HG03575 (cell line): ENCODE data around the gene CIB1.

Experiments
- ATAC-seq: cut with Tn5 transposase; IDR thresholded peaks from one replicate; pipeline ENCODE4 v1.9.1; 2021; ENCODE audit not compliant: unreplicated experiment, insufficient number of reproducible peaks, low FRiP score; ENCODE audit errors: extremely low read depth

The CIB1 gene

GRCh38 chr15:90243943-90244639, 10.3 kb upstream of the CIB1 start:
- no peak for ATAC-seq

- no peak for ATAC-seq
These were observed 7.8 kb upstream of the CIB1 start for GRCh38 chr15:90241343-90242192.

GRCh38 chr15:90240856-90241255, 7.1 kb upstream of the CIB1 start:
- ATAC-seq, result no peak

- ATAC-seq, result no peak
These were observed 5.6 kb upstream of the CIB1 start for GRCh38 chr15:90239371-90239770.

GRCh38 chr15:90234096-90234988, 601 bp upstream of the CIB1 start, which contains the start of gene GDPGP1:
TSS of gene GDPGP1 (plus strand) at chr15:90234209. CDS start at chr15:90240909, 6,700 bp downstream.
- ATAC-seq, result peak; percentile 37

GRCh38 chr15:90232941-90233386, 777 bp downstream of the CIB1 start:
- ATAC-seq, result no peak

- ATAC-seq, result no peak
These were observed 1.5 kb downstream of the CIB1 start for GRCh38 chr15:90232196-90232595.

GRCh38 chr15:90231028-90232017, 2.4 kb downstream of the CIB1 start:
- ATAC-seq, result no peak

- ATAC-seq, result no peak
These were observed 3.1 kb downstream of the CIB1 start for GRCh38 chr15:90230610-90231009.

GRCh38 chr15:90230071-90230494, 3.7 kb downstream of the CIB1 start:
- no peak for ATAC-seq

- ATAC-seq, result no peak
These were observed 4.8 kb downstream of the CIB1 start for GRCh38 chr15:90228960-90229359.

GRCh38 chr15:90227816-90228772, 5.6 kb downstream of the CIB1 start:
- ATAC-seq, result no peak

GRCh38 chr15:90227336-90227735, 6.4 kb downstream of the CIB1 start:
- ATAC-seq, result no peak

- no peak for ATAC-seq
These were observed 8.1 kb downstream of the CIB1 start for GRCh38 chr15:90225504-90226234.

- ATAC-seq, result no peak
These were observed 8.7 kb downstream of the CIB1 start for GRCh38 chr15:90225047-90225446.

GRCh38 chr15:90223441-90224165, 10.1 kb downstream of the CIB1 start:
- no peak for ATAC-seq
